Ishikawa (cell line): ENCODE results near the gene NRL.

Experiments
- CEBPB ChIP-seq: IDR thresholded peaks from 2 replicates; pipeline ENCODE4 v1.6.1; 2012
- CREB1 ChIP-seq: IDR thresholded peaks from 2 replicates; pipeline ENCODE4 v1.6.1; 2012; ENCODE audit warnings: low read depth
- EGR1 ChIP-seq: IDR thresholded peaks from 2 replicates; pipeline ENCODE4 v1.6.1; 2012
- EP300 ChIP-seq: IDR thresholded peaks from 2 replicates; pipeline ENCODE4 v1.6.1; 2012; ENCODE audit warnings: borderline replicate concordance
- FOXM1 ChIP-seq: IDR thresholded peaks from 2 replicates; pipeline ENCODE4 v1.6.1; 2012; ENCODE audit warnings: low read depth, borderline replicate concordance
- MAX ChIP-seq: IDR thresholded peaks from 2 replicates; pipeline ENCODE4 v1.6.1; 2012
- NFIC ChIP-seq: IDR thresholded peaks from 2 replicates; pipeline ENCODE4 v1.6.1; 2012
- RAD21 ChIP-seq: IDR thresholded peaks from 2 replicates; pipeline ENCODE4 v1.6.1; 2012; ENCODE audit warnings: low read depth
- REST ChIP-seq: IDR thresholded peaks from 2 replicates; pipeline ENCODE4 v1.6.1; 2012; ENCODE audit warnings: low read depth, mild to moderate bottlenecking
- TAF1 ChIP-seq: IDR thresholded peaks from 2 replicates; pipeline ENCODE4 v1.6.1; 2012; ENCODE audit warnings: low read depth, mild to moderate bottlenecking
- TCF12 ChIP-seq: IDR thresholded peaks from 2 replicates; pipeline ENCODE4 v1.6.1; 2012; ENCODE audit warnings: low read depth
- USF1 ChIP-seq: IDR thresholded peaks from 2 replicates; pipeline ENCODE4 v1.6.1; 2012
- YY1 ChIP-seq: IDR thresholded peaks from 2 replicates; pipeline ENCODE4 v1.6.1; 2012; ENCODE audit warnings: low read depth
- ZBTB7A ChIP-seq: IDR thresholded peaks from 2 replicates; pipeline ENCODE4 v1.6.1; 2012; ENCODE audit warnings: low read depth

- no peak for TF ChIP-seq TAF1
- TF ChIP-seq EP300, result no peak
- no peak for TF ChIP-seq CEBPB
- no peak for TF ChIP-seq MAX
- TF ChIP-seq RAD21, result no peak
- no peak for TF ChIP-seq TCF12
- no peak for TF ChIP-seq NFIC
- no peak for TF ChIP-seq EGR1
- no peak for TF ChIP-seq YY1
- TF ChIP-seq REST, result no peak
- TF ChIP-seq USF1, result no peak
- no peak for TF ChIP-seq CREB1
- no peak for TF ChIP-seq ZBTB7A
- no peak for TF ChIP-seq FOXM1
Observed at GRCh38 chr14:24131549-24131966, 16.8 kb upstream of the NRL start.
